OCI-LY1 (cell line): Measurements from ENCODE around the gene KLHL14.

Experiments used
- EZH2 ChIP-seq: fragments of 200-600 bp; sonication (generic), shearing (Covaris generic); IDR thresholded peaks from 2 replicates; pipeline ENCODE4 v1.8.0; 2017; ENCODE audit warnings: borderline replicate concordance, mixed run types, mild to moderate bottlenecking, antibody characterized with exemption, low read length, moderate library complexity, mixed read lengths
- TF ChIP-seq, protein P1 (sequence below): fragments of 200-600 bp; sonication (generic), shearing (Covaris generic); IDR thresholded peaks from 2 replicates; pipeline ENCODE4 v1.5.1; 2017; ENCODE audit warnings: mild to moderate bottlenecking, antibody characterized with exemption, low read length, moderate library complexity, mixed read lengths

DNA sequence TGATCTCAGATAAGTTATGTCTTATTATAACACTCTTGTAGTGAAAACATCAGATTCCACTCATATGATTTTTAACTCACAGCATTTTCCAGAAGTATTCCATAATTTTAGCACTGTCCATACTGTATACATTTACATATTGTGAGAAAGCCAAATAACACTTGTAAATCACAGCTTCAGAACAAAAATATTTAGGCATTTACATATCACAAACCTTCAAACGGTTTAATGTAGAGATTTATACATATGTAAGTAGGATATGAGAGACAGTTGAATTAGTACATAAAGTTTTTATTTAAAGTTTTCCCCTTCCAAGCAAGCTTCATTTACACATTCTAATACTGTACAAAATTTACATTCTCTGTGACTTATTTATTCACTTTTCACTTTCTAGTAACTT is 100.4 kb downstream of the KLHL14 start:
- TF ChIP-seq, protein P1, sequence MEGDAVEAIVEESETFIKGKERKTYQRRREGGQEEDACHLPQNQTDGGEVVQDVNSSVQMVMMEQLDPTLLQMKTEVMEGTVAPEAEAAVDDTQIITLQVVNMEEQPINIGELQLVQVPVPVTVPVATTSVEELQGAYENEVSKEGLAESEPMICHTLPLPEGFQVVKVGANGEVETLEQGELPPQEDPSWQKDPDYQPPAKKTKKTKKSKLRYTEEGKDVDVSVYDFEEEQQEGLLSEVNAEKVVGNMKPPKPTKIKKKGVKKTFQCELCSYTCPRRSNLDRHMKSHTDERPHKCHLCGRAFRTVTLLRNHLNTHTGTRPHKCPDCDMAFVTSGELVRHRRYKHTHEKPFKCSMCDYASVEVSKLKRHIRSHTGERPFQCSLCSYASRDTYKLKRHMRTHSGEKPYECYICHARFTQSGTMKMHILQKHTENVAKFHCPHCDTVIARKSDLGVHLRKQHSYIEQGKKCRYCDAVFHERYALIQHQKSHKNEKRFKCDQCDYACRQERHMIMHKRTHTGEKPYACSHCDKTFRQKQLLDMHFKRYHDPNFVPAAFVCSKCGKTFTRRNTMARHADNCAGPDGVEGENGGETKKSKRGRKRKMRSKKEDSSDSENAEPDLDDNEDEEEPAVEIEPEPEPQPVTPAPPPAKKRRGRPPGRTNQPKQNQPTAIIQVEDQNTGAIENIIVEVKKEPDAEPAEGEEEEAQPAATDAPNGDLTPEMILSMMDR, result no peak
- no peak for TF ChIP-seq EZH2
